Esophagus (tissue), 2 donors: ENCODE measurements around the gene GRK6. TPM values are rescaled to one million over a fixed set of nuclear protein-coding genes. Genes with fewer than 3 reads are reported as not detected.

Experiments used
- H3K27ac ChIP-seq, 2 donors: one replicate each; pipeline ENCODE4 v1.5.1; 2013; ENCODE audit warnings: low read depth in 2 of 2, mild to moderate bottlenecking in 2 of 2, inconsistent platforms in 1 of 2, low read length in 1 of 2, moderate library complexity in 1 of 2
- H3K27me3 ChIP-seq, 2 donors: one replicate each; pipeline ENCODE4 v1.6.1; 2013; ENCODE audit warnings: low read length in 2 of 2, control low read depth in 1 of 2, mild to moderate bottlenecking in 1 of 2; ENCODE audit not compliant: insufficient read depth in 2 of 2, control insufficient read depth in 1 of 2
- H3K36me3 ChIP-seq, 2 donors: one replicate each; pipeline ENCODE4 v1.6.1; 2013; ENCODE audit warnings: low read length in 1 of 2; ENCODE audit not compliant: control insufficient read depth in 2 of 2, insufficient read depth in 2 of 2
- H3K4me1 ChIP-seq, 2 donors: one replicate each; pipeline ENCODE4 v1.6.1; 2013; ENCODE audit warnings: low read length in 1 of 2; ENCODE audit not compliant: control insufficient read depth in 2 of 2, insufficient read depth in 2 of 2
- H3K4me3 ChIP-seq, 2 donors: one replicate each; pipeline ENCODE4 v1.5.1; 2013; ENCODE audit warnings: low read length in 2 of 2, mild to moderate bottlenecking in 2 of 2, low read depth in 1 of 2, moderate library complexity in 1 of 2
- H3K9me3 ChIP-seq, 2 donors: one replicate each; pipeline ENCODE4 v1.6.1; 2013; ENCODE audit warnings: mild to moderate bottlenecking in 2 of 2, low read depth in 1 of 2, low read length in 1 of 2, moderate library complexity in 1 of 2; ENCODE audit not compliant: control insufficient read depth in 2 of 2, insufficient read depth in 1 of 2
- whole genome bisulfite sequencing, 2 donors: extraction: QIAGEN DNeasy Blood & Tissue Kit; methylation state at CpG; one replicate each; pipeline ENCODE4 v1.1.7; 2013; 5-methylcytosine and 5-hydroxymethylcytosine counted together
- polyA plus RNA-seq, 2 donors: library from polyadenylated mRNA; stranded (reverse); fragments of 200-250 nt; gene quantifications; one replicate each; pipeline ENCODE4 v1.2.3, GENCODE V29; 2013
- donor health status: healthy with polysubstance abuse.
- donor health status: Bipolar disorder and iron deficiency.

GRK6 gene
- polyA plus RNA-seq, 2 donors: 10.4 to 19.8 TPM

DNA sequence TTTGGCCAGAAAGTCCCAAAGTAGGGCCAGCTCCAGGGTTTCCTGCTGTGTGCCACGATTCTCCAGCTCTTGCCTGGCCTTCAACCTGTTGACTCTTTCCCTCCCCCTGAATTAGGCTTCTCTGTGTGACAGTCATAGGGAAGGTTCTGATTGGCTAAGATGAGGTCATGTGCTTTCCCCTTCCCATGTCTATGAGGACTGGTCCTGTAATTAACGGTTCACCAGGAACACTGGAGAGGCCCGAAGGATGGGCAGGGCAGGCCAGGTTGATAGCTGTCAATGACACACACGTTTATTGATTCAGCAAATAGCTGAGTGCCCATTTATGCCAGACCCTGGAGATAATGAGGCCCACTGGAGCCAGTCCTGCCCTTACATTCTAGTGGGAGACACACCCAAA lies 11.1 kb downstream of the GRK6 start:
- peaks cover 0 to 5% of the 10 kb centered on the region in 2 donors for H3K4me1 ChIP-seq
- no peak overlapping the region for H3K4me3 ChIP-seq
- H3K27ac ChIP-seq: no peak overlapping the region
- H3K36me3 ChIP-seq: peaks cover 9 to 54% of the 10 kb centered on the region in 2 donors
- H3K27me3 ChIP-seq: no peaks in the 10 kb centered on the region
- H3K9me3 ChIP-seq: no peaks in the 10 kb centered on the region
- WGBS, 2 donors: 57 to 68% methylated on average over 4 of the region's 4 CpGs

DNA sequence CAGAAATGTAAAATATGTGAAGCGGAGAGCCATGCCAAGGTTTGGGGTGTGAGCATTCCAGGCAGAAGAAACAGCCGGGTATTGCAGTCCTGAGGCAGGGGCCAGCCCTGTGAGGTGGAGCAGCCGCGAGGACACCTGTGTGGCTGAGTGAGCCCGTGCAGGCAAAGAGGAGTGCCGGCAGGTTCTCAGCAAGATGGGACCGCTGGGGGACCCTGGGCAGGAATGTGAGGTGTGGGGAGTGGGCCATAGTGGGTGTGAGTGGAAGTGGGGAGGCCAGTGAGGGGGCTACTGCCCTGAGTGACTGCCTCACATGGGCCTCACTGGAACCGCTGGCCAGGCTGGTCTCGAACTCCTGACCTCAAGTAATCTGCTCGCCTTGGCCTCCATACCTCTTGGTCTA lies 12.0 kb downstream of the GRK6 start:
- Histone ChIP-seq H3K27me3 (no peaks in the 10 kb centered on the region), H3K4me1 (peaks cover 0 to 5% of the 10 kb centered on the region in 2 donors), H3K4me3 (no peak overlapping the region), H3K36me3 (peaks cover 9 to 46% of the 10 kb centered on the region in 2 donors), H3K27ac (no peak overlapping the region), H3K9me3 (no peaks in the 10 kb centered on the region)
- WGBS, 2 donors: 91 to 95% methylated on average over 10 of the region's 10 CpGs

DNA sequence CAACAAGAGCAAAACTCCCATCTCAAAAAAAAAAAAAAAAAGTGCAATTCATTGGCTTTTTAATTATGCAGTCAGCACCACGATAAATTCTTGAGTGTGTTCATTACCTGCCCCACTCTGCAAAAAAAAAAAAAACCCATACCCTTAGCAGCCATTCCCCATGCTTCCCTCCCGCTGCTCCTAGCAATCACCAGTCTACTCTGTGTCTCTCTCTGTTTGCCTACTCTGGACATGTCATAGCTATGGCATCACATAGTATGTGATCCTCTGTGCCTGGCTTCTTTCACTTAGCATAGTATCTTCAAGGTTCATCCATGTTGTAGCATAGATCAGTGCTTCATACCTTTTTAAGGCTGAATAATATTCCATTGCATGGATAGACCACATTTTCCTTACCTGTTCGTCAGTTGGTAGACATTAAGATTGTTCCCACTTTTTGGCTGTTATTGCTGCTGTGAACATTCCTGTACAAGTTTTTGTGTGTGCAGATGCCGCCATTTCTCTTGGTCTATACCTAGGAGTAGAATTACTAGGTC lies 13.1 kb downstream of the GRK6 start:
- 92 to 97% methylated on average over 4 of the region's 4 CpGs for WGBS, 2 donors

DNA sequence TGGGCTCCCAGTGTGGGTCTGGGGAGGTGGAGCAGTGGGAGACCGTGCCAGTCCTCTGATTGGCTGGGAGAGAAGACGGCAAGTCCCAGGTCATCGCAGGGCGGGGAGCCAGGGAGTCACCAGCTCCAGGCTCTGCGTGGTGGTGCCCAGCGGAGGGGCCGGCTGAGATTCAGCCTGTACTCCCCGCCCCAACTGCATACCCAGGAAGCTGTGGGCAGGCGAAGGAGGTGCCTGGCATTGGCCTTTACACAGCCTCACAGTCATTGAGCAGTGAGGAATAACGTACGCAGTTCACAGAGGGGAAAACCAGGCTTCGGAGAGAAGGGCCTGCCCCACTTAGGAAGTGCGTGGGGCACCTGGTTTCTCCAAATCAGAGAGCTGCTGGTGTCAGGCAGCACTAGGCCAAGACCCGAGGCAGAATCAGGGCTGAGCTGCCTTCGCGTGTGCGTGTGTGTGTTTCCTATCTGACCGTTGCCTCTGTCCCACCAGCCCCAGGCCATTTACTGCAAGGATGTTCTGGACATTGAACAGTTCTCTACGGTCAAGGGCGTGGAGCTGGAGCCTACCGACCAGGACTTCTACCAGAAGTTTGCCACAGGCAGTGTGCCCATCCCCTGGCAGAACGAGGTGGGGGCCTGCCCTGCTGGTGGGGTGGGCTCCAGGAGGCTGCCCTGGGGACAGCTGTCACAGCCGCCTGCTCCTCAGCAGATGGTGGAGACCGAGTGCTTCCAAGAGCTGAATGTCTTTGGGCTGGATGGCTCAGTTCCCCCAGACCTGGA lies 13.9 kb downstream of the GRK6 start:
- Histone ChIP-seq H3K36me3 (peaks cover 9 to 34% of the 10 kb centered on the region in 2 donors), H3K9me3 (no peaks in the 10 kb centered on the region), H3K27ac (no peak overlapping the region), H3K27me3 (no peaks in the 10 kb centered on the region), H3K4me1 (peaks cover 0 to 3% of the 10 kb centered on the region in 2 donors), H3K4me3 (no peak overlapping the region)
- WGBS, 2 donors: 79 to 80% methylated on average over 24 of the region's 24 CpGs

More for the DNA sequence above, 13.1 kb downstream of the GRK6 start:
- Histone ChIP-seq H3K36me3 (peaks cover 9 to 39% of the 10 kb centered on the region in 2 donors), H3K27me3 (no peaks in the 10 kb centered on the region), H3K9me3 (no peaks in the 10 kb centered on the region), H3K4me3 (no peak overlapping the region), H3K27ac (no peak overlapping the region), H3K4me1 (peaks cover 0 to 3% of the 10 kb centered on the region in 2 donors)

DNA sequence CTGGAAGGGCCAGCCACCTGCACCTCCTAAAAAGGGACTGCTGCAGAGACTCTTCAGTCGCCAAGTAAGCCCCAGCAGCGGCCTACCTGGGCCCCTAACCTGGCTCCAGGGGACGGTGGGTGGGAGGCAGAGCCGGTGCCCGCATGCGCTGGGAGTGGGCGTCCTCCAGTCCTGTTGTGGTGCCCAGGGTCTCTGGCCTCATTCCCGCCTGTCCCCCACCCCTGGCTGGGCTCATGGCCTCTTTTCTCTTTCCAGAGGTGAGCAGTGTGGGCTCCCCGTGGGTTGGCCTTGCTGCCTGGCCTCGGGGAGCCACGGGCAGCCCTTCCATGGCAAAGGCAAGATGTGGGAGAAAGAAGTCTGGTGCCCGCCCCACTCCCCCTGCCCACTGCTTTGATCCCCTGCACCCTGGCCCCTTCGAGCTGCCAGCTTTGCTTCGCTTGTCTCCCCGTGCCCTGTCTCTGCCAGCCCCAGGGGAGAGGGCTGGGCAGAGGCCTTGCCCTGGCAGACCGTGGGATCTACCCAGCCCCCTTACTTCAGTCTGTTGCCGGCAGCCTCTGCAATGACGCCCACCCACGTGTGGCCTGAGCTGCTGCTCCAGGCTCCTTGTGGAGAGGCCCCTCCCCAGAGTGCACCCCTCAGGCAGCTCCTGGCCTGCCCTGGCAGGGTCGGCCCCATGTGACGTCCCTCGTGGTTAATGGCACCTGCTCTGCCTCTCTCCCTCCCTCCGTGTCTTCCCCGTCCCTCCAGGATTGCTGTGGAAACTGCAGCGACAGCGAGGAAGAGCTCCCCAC lies 14.7 kb downstream of the GRK6 start:
- no peaks in the 10 kb centered on the region for H3K27me3 ChIP-seq
- H3K9me3 ChIP-seq: no peaks in the 10 kb centered on the region
- 78 to 85% methylated on average over 23 to 26 of the region's 26 CpGs for WGBS, 2 donors
- no peak overlapping the region for H3K4me3 ChIP-seq
- no peak overlapping the region for H3K27ac ChIP-seq
- peaks cover 9 to 30% of the 10 kb centered on the region in 2 donors for H3K36me3 ChIP-seq
- H3K4me1 ChIP-seq: peaks cover 2 to 5% of the 10 kb centered on the region in 2 donors

DNA sequence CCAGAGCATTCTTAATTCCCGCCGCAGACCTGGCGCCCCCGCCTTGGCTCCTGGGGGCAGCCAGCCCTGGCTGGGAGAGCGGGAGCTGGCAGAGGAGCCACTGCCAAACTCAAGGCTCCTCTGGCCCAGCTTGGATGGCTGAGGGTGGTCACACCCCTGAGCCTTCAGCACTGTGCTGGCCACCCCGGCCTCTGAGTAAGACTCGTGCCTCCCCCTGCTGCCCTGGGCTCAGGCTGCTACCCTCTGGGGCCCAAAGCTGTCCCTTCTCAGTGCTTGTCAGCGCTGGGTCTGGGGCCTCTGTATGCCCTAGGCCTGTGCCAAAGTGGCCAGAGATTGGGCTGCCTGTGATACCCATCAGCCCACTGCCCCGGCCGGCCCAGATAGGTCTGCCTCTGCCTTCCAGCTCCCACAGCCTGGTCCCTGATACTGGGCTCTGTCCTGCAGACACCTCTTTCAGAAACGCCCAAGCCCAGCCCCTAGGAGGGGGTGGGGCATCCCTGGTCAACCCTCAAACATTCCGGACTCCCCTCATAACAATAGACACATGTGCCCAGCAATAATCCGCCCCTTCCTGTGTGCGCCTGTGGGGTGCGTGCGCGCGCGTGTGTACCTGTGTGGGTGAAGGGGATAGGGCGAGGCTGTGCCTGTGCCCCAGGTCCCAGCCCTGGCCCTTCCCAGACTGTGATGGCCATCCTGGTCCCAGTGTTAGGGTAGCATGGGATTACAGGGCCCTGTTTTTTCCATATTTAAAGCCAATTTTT lies 15.8 kb downstream of the GRK6 start:
- peaks cover 2 to 10% of the 10 kb centered on the region in 2 donors for H3K4me1 ChIP-seq
- no peak overlapping the region for H3K4me3 ChIP-seq
- peaks cover 9 to 29% of the 10 kb centered on the region in 2 donors for H3K36me3 ChIP-seq
- H3K27me3 ChIP-seq: no peaks in the 10 kb centered on the region
- H3K27ac ChIP-seq: no peak overlapping the region
- H3K9me3 ChIP-seq: no peaks in the 10 kb centered on the region
- WGBS, 2 donors: 78 to 83% methylated on average over 20 of the region's 20 CpGs

DNA sequence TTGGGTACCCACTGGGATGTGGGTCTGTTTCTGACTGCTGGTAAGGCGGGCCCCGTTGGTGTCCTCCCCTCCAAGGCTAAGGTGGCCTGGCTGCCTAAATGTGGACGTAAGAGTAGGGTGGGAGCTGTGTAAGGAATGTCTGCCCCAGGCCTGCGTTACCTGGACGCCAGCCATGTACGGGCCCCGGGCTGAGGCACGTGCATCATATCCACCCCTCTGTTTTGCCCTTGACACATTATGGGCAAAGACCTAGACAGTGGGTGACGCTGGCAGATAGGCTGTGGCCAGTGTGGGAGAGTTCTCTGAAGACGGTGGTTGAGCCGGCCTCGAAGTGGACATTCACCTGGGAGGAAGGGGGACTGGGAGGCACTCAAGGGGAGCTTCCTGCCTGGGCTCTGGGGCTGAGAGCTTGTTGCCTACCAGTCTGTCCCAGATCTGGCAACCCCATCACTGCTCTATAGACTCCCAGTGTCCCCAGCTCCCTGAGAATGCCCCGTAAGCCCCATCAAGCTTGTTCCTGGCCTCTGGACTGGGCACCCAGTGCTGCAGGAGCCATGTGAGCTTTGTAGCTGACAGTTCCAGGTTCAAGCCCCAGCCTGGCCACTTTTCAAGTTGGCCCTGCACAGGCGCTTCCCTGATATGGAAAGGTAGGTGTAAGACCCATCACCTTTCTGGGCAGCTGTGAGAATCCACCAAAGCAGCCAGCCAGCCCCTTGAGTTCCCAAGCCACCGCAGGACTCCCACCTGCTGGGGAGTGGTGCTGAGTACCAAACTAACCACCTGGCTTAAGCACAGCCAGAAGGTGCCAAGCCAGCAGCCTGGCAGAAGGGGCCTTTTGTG lies 16.9 kb downstream of the GRK6 start:
- Histone ChIP-seq H3K4me3 (no peak overlapping the region), H3K9me3 (no peaks in the 10 kb centered on the region), H3K36me3 (peaks cover 9 to 21% of the 10 kb centered on the region in 2 donors), H3K4me1 (peaks cover 2 to 17% of the 10 kb centered on the region in 2 donors), H3K27me3 (no peaks in the 10 kb centered on the region), H3K27ac (peak overlapping the region in 1 of 2 donors; percentile 36)
- 58 to 67% methylated on average over 15 of the region's 15 CpGs for WGBS, 2 donors

DNA sequence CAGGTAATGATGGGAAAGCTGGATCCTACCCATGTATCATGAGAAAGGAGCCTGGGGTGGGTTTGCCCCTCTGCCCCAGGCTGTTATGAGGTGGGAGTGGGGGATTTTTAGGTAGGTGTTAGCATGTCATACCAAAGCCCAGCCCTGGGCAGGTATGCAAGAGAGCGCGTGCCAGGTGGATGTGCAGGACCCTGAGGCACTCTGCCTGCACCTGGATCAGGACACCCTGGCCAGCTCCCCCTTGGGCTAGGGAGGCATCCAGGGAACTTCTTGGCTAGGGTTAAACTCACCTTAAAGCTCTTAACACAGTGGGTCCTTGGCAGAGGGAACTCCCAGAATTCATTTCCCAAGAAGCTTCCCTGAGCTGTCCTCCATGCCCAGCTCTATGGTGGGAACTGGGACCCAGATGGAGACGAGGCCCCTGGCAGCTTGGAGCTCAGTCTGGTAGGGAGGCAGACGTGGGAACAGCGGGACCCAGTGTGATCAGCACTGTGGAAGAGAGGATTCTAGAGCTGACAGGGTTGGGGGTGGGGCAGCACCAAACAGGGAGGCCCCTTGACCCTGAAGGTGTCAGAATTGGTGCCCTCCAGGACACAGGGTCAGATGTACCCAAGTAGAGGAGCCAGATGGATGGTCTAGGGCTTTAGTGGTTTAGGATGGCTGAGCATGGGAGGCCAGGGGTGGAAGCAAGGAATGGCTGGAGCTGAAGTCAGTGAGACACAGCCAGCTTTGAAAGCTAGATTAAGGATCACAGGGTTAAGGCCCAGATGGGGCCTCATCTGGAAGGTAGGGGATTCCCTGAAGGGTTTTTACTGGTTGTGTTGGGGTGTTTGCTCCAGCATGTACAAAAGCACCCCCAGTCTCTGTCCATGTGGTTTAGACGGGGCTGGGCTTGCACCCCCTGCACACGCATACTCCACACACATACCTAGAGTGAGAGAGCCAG lies 17.9 kb downstream of the GRK6 start:
- H3K27me3 ChIP-seq: no peaks in the 10 kb centered on the region
- WGBS, 2 donors: 48 to 55% methylated on average over 7 of the region's 7 CpGs
- H3K4me1 ChIP-seq: peaks cover 3 to 19% of the 10 kb centered on the region in 2 donors
- H3K9me3 ChIP-seq: no peaks in the 10 kb centered on the region
- H3K4me3 ChIP-seq: no peak overlapping the region
- no peak overlapping the region for H3K27ac ChIP-seq
- peaks cover 5 to 16% of the 10 kb centered on the region in 2 donors for H3K36me3 ChIP-seq
